ENCODE data around the gene CAD.
"Not testable (repeated sequence)": the region's sequence is repeated elsewhere in the genome, so short reads cannot be mapped to it uniquely, and the experiment has no call there.

The CAD gene

GRCh38 chr2:27261241-27261925, 44.2 kb downstream of the CAD start:
- DNase-seq, result no peak

DNA sequence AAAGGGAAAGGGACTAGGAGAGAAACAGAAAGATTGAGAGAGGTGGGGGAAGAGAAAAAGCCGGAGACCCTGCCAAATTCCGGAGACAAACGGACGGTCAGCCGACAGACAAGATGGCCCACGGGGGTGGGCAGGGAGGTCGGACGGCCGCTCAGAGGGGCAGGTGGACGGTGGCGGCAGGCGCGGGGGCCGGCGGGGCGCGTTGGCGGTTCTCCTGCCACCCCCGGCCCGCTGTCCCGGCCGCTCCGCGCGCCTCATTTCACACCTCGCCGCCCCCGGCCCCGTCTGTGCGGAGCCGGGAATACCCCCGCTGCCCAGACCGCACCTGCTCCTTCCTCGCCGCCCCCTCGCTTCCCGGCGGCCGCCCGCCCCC, 44.7 kb downstream of the CAD start:
- DNase-seq, result no peak

GRCh38 chr2:27262379-27263286, 45.5 kb downstream of the CAD start, which contains the start of gene SLC30A3:
SLC30A3 (minus strand) TSS chr2:27263047; CDS start chr2:27262906, 141 bp downstream.
- DNase-seq, result no peak

GRCh38 chr2:27263287-27264252, 46.4 kb downstream of the CAD start:
- DNase-seq, result no peak

DNA sequence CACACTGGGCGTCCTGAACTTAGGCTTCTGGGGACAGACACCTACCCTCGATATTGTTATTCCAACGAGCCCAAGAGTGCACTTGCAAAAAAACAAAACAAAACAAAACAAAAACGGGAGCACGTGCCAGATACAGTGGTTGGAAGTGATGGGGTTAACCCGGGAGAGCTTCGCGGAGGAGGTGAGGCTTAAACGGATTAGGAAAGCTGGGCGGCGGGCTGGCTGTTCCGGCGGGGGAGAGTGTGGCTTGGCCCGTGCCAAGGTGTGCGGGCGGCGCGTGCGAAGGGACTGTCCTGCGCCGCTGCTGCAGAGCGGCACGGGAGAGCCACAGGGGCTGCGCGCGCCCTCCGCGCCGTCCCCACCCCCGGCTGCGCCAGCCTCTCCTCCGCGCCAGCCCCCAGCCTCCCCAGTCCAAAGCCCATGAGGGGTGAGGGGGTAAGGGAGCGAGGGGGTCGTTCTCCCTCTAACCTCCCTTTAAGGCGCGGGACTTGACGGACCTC, 47.1 kb downstream of the CAD start:
- no peak for DNase-seq

DNA sequence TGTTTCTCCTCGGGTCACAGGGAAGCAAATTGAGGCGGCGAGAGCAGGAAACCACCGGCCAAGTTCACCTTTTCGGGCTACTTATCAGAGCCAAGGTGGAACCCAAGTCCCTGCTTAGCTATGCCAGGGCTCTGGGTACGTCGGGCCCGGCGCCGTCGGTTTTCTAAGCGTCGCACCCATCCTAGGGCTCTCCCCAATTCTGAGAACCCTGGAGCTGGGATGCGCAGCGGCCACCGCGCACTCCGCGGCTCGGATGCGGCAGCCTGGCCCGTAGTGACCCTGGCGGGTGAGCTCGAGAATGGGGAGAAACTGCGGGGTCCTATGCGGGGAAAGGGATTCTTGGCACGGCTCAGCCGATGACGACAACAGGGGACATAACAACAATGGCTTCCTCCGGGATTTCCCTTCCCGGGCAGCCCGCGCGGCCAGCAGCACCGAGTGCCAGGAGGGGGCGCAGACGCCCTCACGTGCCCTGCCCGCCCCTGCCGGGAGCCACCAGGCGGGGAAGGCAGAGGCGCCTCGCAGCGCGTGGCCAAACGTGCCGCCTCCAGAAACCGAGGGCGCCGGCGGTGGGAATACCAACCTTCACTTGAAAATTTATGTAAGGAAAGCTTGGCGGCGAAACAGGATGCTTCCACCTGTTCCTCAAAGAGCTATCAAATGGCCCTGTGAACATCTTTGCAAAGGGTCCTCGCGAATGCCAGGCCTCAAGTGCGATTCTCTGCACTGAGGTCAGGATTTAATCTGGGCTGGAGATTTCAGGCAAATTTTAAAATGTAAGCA, 47.8 kb downstream of the CAD start:
- no peak for DNase-seq

GRCh38 chr2:27265536-27265870, 48.3 kb downstream of the CAD start:
- no peak for DNase-seq

- not testable (repeated sequence) for DNase-seq
Measured at GRCh38 chr2:27268296-27268695, 51.1 kb downstream of the CAD start.

- no peak for DNase-seq
Measured at GRCh38 chr2:27270131-27270530, 53.0 kb downstream of the CAD start.

GRCh38 chr2:27270670-27271069, 53.5 kb downstream of the CAD start:
- DNase-seq, result no peak

GRCh38 chr2:27271631-27272340, 54.6 kb downstream of the CAD start:
- no peak for DNase-seq

DNA sequence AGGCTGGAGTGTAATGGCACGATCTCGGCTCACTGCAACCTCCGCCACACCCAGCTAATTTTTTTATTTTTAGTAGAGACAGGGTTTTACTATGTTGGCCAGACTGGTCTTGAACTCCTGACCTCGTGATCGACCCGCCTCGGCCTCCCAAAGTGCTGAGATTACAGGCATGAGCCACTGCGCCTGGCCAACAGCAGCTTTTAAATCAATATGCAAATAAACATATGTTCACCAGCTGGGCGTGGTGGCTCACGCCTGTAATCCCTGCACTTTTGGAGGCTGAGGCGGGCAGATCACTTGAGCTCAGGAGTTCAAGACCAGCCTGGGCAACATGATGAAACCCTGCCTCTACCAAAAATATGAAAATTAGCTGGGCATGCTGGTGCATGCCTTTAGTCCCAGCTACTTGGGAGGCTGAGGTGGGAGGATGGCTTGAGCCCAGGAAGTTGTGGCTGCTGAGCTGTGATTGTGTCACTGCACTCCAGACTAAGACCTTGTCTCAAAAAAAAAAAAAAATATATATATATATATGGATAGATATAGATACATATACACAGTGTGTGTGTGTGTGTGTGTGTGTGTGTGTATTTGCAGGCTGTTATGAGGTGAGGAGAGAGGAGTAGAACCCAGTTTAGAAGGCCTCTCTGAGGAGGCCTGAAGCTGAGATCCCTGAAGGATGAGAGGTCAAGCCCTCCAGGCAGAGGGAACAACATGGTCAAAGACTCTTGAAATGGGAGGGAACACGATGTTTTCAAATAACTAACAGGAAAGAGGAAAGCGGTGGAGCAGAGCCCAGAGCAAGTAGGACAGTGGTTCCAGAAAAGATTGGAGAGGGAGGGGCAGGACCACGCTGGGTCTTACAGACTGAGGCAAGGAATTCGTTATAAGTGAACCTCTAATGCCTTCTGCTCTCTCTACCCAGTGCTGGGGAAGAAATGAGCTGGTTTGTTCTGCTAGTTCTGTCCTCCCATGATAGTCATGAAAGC, 55.7 kb downstream of the CAD start:
- not testable (repeated sequence) for DNase-seq

DNA sequence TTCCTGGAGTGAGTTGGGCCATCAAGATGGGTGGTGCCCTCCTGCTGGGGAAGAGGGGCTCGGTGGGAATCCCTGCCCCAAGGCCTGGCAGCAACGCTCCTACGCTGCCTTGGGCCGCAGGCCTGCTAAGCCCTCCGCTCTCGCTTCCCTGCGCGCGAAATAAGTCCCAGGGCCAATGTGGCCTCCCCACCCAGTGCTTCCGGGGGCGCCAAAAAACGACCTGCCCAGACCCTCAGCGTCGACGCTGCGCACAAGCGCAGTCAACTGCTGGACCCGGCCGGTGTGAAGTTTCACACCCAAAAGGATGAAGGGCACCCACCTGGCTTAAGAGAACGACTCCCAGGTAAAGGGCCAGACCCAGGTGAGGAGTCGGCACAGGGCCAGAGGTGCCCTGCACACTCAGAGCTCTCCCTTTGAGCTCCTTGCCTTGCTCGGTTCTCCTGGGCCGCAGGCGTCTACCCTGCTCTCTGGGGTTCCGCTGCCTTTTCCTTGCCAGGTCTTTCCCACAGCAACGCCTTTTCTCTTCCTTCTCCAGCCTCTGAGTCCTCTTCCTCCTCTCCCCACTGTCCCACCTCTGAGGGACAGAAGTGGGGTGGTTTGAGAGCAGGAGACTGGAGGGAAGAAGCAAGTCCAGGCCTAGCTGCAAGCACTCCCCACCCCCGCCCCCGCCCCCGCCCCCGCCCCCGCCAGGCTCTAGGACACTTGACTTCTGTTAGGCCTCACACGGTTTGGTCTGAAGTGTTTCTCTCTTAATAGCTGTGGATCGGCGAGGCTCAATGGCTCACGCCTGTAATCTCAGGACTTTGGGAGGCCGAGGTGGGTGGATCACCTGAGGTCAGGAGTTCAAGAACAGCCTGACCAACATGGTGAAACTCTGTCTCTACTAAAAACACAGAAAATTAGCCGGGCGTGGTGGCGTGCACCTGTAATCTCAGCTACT, 58.3 kb downstream of the CAD start, which contains the start of gene DNAJC5G:
Gene DNAJC5G, plus strand, starts transcription at position 223 of the 940 bp plus-strand sequence. CDS start 1,296 bp downstream, outside the sequence.
- no peak for DNase-seq

DNA sequence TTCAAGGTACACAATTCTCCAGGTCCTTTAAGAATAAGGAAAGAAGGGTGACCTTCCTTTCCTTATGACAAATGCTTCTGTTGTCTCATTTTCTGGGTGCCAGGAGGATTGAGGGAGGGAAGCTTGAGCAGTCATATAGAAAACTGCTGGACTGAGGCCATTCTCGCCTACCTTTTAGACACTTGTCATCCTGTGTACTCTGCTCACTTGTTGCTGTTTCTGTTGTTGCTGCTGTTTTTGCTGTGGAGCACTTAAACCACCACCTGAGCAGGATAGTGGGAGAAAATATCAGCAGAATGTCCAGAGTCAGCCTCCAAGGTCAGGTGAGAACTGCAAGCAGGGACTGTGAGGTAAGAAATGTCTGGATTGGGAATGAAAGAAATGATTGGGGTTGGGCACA, 60.8 kb downstream of the CAD start:
- no peak for DNase-seq

DNA sequence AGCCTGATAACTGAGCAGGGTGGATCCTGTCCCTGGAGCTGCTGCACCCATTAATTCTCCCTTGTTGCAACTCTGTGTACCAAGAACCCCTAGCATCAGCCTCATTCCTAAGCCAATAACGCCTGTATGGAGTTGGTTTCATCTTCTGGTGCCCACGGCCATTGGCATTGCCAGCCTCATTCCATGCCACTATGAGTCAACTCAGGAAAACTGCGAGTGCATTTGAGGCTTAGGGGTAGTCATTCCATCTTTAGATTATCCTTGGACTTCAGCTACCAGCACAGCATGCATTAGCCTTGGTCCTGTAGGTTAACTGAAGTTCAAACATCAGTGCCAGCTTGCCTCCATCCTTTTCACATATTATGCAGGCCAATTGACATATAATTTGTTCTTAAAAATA, 63.7 kb downstream of the CAD start:
- DNase-seq, result no peak

DNA sequence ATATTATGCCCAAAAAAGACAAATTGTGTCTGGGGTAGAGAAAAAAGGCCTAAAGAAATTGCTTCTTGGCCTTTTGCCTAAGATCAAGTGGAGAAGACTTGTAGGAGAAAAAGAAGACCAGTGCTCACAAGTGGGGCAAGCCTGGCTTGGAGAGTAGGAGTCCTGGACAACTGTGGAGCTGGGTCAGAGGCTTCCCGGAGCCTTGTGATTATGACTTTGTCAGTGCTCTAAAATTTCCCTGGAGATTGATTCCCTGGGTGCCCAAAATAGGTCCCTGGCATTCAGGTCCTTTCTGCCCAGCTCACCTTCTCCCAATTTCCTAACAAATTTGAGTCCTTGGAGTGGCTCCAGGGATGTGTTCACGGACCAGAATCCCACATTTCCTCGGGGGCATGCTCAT, 64.3 kb downstream of the CAD start:
- no peak for DNase-seq

DNA sequence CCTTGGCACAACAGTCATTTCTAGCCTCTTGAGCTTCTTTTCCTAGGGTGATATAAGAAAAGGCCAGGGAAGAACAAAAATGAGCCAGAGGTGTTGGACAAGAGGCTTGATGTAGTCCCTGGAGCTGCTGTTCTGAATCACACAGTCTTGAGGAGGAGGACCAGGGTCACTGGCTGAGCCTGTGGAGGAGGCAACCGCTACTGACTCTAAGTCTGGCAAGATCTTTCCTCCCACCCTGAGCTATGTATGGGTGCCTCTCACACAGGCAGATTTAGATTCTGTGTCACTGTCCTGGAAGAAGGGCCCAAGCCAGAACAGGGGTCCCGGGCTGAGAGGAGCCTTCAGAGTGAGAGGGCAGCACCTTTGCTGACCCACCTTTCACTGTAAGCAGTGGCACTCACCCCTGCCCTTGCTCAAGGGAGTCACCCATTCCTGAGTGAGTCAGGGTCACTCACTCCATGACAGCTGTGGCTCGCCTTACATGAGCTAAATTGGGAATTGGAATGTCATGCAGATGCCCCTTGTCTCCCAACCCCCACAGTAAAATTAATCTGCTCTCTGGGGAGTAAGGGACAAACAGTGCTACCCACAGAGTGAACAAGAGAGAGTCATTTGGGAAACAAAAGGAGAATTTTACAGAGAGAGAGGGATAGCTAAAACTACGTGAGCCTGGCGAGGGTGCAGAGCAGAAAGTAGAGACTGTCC, 64.8 kb downstream of the CAD start, which contains the start of gene TRIM54:
Gene TRIM54, plus strand, starts transcription at position 575 of the 705 bp plus-strand sequence. CDS start 303 bp downstream, outside the sequence.
- no peak for DNase-seq

- no peak for DNase-seq
Measured at GRCh38 chr2:27282892-27283291, 65.7 kb downstream of the CAD start.
